GM23338 (cell line): ENCODE measurements around the gene SPAG16. TPM values are rescaled to one million over a fixed set of nuclear protein-coding genes. Genes with fewer than 3 reads are reported as not detected.

Experiments
- ATAC-seq: fragments of 200-7000 bp; cut with Tn5 transposase; 3 replicates; pipeline ENCODE4 v1.9.1; 2020
- DNase-seq: peaks from one replicate; pipeline ENCODE4 v3.0.0-alpha.2; 2015; ENCODE audit warnings: low spot score
- H2AFZ ChIP-seq: fragments of 200-600 bp; sonication (generic); 2 replicates; pipeline ENCODE4 v1.8.0; 2016; ENCODE audit warnings: antibody characterized with exemption, mild to moderate bottlenecking, moderate library complexity
- H3F3A ChIP-seq: fragments of 200-600 bp; sonication (generic); replicated peaks from 2 replicates; pipeline ENCODE4 v1.8.0; 2017; ENCODE audit warnings: antibody characterized with exemption, mixed run types, low read depth
- H3K27ac ChIP-seq: fragments of 200-600 bp; sonication (generic); 2 replicates; pipeline ENCODE4 v1.6.1; 2016; ENCODE audit warnings: low read depth
- H3K27me3 ChIP-seq: fragments of 200-600 bp; sonication (generic); 2 replicates; pipeline ENCODE4 v1.8.0; 2016; ENCODE audit warnings: mild to moderate bottlenecking, mixed run types, moderate library complexity; ENCODE audit not compliant: insufficient read depth
- H3K36me3 ChIP-seq: fragments of 200-600 bp; sonication (generic); 2 replicates; pipeline ENCODE4 v1.8.0; 2016; ENCODE audit warnings: mild to moderate bottlenecking; ENCODE audit not compliant: insufficient read depth
- H3K4me1 ChIP-seq: fragments of 200-600 bp; sonication (generic); 2 replicates; pipeline ENCODE4 v1.8.0; 2016; ENCODE audit warnings: mild to moderate bottlenecking, moderate library complexity; ENCODE audit not compliant: insufficient read depth
- H3K4me2 ChIP-seq: fragments of 200-600 bp; sonication (generic); 2 replicates; pipeline ENCODE4 v1.7.1; 2017; ENCODE audit warnings: mixed run types
- H3K4me3 ChIP-seq: fragments of 200-600 bp; sonication (generic); 2 replicates; pipeline ENCODE4 v1.6.1; 2016; ENCODE audit warnings: mixed run types
- H3K79me2 ChIP-seq: fragments of 200-600 bp; sonication (generic); replicated peaks from 2 replicates; pipeline ENCODE4 v1.8.0; 2017; ENCODE audit warnings: mild to moderate bottlenecking; ENCODE audit not compliant: insufficient read depth
- H3K9me2 ChIP-seq: fragments of 200-600 bp; sonication (generic); 2 replicates; pipeline ENCODE4 v1.8.0; 2017; ENCODE audit not compliant: insufficient read depth
- H4K20me1 ChIP-seq: fragments of 200-600 bp; sonication (generic); replicated peaks from 2 replicates; pipeline ENCODE4 v1.8.0; 2017; ENCODE audit warnings: mild to moderate bottlenecking; ENCODE audit not compliant: insufficient read depth
- H3K27ac Mint-ChIP-seq: 2 replicates; pipeline ENCODE4 v1.8.0; 2020; ENCODE audit warnings: inconsistent platforms, mild to moderate bottlenecking, moderate library complexity, mixed read lengths
- H3K27me3 Mint-ChIP-seq: 3 replicates; pipeline ENCODE4 v1.8.0; 2022; ENCODE audit warnings: low read depth, mild to moderate bottlenecking, moderate library complexity, mixed read lengths, inconsistent platforms; ENCODE audit not compliant: insufficient read depth, poor library complexity
- H3K36me3 Mint-ChIP-seq: 3 replicates; pipeline ENCODE4 v1.8.0; 2021; ENCODE audit warnings: low read depth, mild to moderate bottlenecking, inconsistent platforms, moderate library complexity, mixed read lengths
- H3K4me1 Mint-ChIP-seq: 3 replicates; pipeline ENCODE4 v1.8.0; 2020; ENCODE audit warnings: mild to moderate bottlenecking, inconsistent platforms, mixed read lengths
- H3K4me3 Mint-ChIP-seq: 3 replicates; pipeline ENCODE4 v1.8.0; 2021; ENCODE audit warnings: moderate library complexity, mild to moderate bottlenecking, inconsistent platforms, mixed read lengths
- H3K9me3 Mint-ChIP-seq: 3 replicates; pipeline ENCODE4 v1.8.0; 2020; ENCODE audit warnings: moderate library complexity, mild to moderate bottlenecking, inconsistent platforms, mixed read lengths
- CREB1 ChIP-seq: fragments of 250-450 bp; sonication (Bioruptor Pico); IDR thresholded peaks from 2 replicates; pipeline ENCODE4 v1.5.0; 2020; ENCODE audit warnings: low read depth, mild to moderate bottlenecking, moderate library complexity
- CTCF ChIP-seq, 2 experiments: fragments of 200-600 bp in 1 of 2; sonication (generic) in 1 of 2; conservative IDR thresholded peaks; 2 replicates each; pipeline versions ENCODE4 v1.5.1 to v1.6.1; 2016 to 2017; ENCODE audit warnings: antibody characterized with exemption in 2 of 2, low read depth in 2 of 2, mild to moderate bottlenecking in 2 of 2, moderate library complexity in 1 of 2
- EZH2 ChIP-seq: fragments of 200-600 bp; sonication (generic); IDR thresholded peaks from one replicate; pipeline ENCODE4 v1.8.0; 2017; ENCODE audit warnings: antibody characterized with exemption, mild to moderate bottlenecking, low read depth; ENCODE audit not compliant: unreplicated experiment
- EZH2phosphoT487 ChIP-seq: fragments of 200-600 bp; sonication (generic); IDR thresholded peaks from one replicate; pipeline ENCODE4 v1.8.1; 2018; ENCODE audit warnings: antibody characterized with exemption; ENCODE audit not compliant: unreplicated experiment
- JUNB ChIP-seq: IDR thresholded peaks from one replicate; pipeline ENCODE4 v1.6.1; 2016; ENCODE audit warnings: antibody characterized with exemption; ENCODE audit not compliant: unreplicated experiment
- NANOG ChIP-seq: IDR thresholded peaks from 2 replicates; pipeline ENCODE4 v1.6.1; 2016; ENCODE audit warnings: antibody characterized with exemption, borderline replicate concordance
- POLR2AphosphoS5 ChIP-seq: IDR thresholded peaks from 2 replicates; pipeline ENCODE4 v1.6.1; 2016; ENCODE audit warnings: antibody characterized with exemption, low read depth
- REST ChIP-seq: IDR thresholded peaks from one replicate; pipeline ENCODE4 v1.6.1; 2018; ENCODE audit warnings: antibody characterized with exemption; ENCODE audit not compliant: unreplicated experiment
- STAT1 ChIP-seq: IDR thresholded peaks from one replicate; pipeline ENCODE4 v1.6.1; 2016; ENCODE audit warnings: antibody characterized with exemption; ENCODE audit not compliant: unreplicated experiment
- ZNF114 ChIP-seq: fragments of 250-450 bp; sonication (Bioruptor Pico); IDR thresholded peaks from 2 replicates; pipeline ENCODE4 v1.5.0; 2020; ENCODE audit warnings: mild to moderate bottlenecking, moderate library complexity
- ZNF331 ChIP-seq: fragments of 250-450 bp; sonication (Bioruptor Pico); IDR thresholded peaks from 2 replicates; pipeline ENCODE4 v1.5.0; 2020; ENCODE audit warnings: low read depth, mild to moderate bottlenecking, moderate library complexity
- polyA plus RNA-seq: library from polyadenylated mRNA; unstranded; fragments of >200 nt; fragmentation: Nextera tagmentation; extraction: Ambion mirVana; gene quantifications from 2 replicates; pipeline ENCODE4 v1.2.1, GENCODE V29; 2016
- total RNA-seq: library from RNA; depleted of rRNA; stranded (reverse); fragments of >200 nt; shearing (Covaris generic); gene quantifications from 2 replicates; pipeline ENCODE4 v1.2.3, GENCODE V29; 2014
- TF ChIP-seq, protein P1 (sequence below): fragments of 250-450 bp; sonication (Bioruptor Pico); IDR thresholded peaks from 2 replicates; pipeline ENCODE4 v1.5.0; 2020; ENCODE audit warnings: mild to moderate bottlenecking, moderate library complexity
- TF ChIP-seq, protein P2 (sequence below): IDR thresholded peaks from 2 replicates; pipeline ENCODE4 v1.6.1; 2016; ENCODE audit warnings: antibody characterized with exemption

The SPAG16 gene
- total and polyA plus RNA-seq, 2 experiments from 2014 or later, result 19.7 to 47.8 TPM

GRCh38 chr2:213524164-213524563 lies 239.9 kb downstream of the SPAG16 start:
- Histone ChIP-seq H3K4me2 (no peak overlapping the region), H3K27me3 (no peaks in the 10 kb centered on the region), H3K9me2 (peaks cover 7% of the 10 kb centered on the region; the same call in 1 of the 2 replicates), H3K4me1 (no peaks in the 10 kb centered on the region), H3K27ac (no peak overlapping the region), H2AFZ (no peak overlapping the region), H3K79me2 (no peaks in the 10 kb centered on the region), H3K4me3 (no peak overlapping the region), H3K36me3 (peaks cover 4% of the 10 kb centered on the region; the same call in 1 of the 2 replicates), H3F3A (no peaks in the 10 kb centered on the region), H4K20me1 (no peaks in the 10 kb centered on the region)
- Mint-ChIP-seq H3K27ac (no peak overlapping the region), H3K27me3 (no peaks in the 10 kb centered on the region), H3K36me3 (peaks cover 27% of the 10 kb centered on the region), H3K9me3 (peaks cover 43% of the 10 kb centered on the region), H3K4me1 (no peaks in the 10 kb centered on the region), H3K4me3 (no peak overlapping the region)
- DNase-seq (no peak), ATAC-seq (no peak)
- TF ChIP-seq, protein P1, sequence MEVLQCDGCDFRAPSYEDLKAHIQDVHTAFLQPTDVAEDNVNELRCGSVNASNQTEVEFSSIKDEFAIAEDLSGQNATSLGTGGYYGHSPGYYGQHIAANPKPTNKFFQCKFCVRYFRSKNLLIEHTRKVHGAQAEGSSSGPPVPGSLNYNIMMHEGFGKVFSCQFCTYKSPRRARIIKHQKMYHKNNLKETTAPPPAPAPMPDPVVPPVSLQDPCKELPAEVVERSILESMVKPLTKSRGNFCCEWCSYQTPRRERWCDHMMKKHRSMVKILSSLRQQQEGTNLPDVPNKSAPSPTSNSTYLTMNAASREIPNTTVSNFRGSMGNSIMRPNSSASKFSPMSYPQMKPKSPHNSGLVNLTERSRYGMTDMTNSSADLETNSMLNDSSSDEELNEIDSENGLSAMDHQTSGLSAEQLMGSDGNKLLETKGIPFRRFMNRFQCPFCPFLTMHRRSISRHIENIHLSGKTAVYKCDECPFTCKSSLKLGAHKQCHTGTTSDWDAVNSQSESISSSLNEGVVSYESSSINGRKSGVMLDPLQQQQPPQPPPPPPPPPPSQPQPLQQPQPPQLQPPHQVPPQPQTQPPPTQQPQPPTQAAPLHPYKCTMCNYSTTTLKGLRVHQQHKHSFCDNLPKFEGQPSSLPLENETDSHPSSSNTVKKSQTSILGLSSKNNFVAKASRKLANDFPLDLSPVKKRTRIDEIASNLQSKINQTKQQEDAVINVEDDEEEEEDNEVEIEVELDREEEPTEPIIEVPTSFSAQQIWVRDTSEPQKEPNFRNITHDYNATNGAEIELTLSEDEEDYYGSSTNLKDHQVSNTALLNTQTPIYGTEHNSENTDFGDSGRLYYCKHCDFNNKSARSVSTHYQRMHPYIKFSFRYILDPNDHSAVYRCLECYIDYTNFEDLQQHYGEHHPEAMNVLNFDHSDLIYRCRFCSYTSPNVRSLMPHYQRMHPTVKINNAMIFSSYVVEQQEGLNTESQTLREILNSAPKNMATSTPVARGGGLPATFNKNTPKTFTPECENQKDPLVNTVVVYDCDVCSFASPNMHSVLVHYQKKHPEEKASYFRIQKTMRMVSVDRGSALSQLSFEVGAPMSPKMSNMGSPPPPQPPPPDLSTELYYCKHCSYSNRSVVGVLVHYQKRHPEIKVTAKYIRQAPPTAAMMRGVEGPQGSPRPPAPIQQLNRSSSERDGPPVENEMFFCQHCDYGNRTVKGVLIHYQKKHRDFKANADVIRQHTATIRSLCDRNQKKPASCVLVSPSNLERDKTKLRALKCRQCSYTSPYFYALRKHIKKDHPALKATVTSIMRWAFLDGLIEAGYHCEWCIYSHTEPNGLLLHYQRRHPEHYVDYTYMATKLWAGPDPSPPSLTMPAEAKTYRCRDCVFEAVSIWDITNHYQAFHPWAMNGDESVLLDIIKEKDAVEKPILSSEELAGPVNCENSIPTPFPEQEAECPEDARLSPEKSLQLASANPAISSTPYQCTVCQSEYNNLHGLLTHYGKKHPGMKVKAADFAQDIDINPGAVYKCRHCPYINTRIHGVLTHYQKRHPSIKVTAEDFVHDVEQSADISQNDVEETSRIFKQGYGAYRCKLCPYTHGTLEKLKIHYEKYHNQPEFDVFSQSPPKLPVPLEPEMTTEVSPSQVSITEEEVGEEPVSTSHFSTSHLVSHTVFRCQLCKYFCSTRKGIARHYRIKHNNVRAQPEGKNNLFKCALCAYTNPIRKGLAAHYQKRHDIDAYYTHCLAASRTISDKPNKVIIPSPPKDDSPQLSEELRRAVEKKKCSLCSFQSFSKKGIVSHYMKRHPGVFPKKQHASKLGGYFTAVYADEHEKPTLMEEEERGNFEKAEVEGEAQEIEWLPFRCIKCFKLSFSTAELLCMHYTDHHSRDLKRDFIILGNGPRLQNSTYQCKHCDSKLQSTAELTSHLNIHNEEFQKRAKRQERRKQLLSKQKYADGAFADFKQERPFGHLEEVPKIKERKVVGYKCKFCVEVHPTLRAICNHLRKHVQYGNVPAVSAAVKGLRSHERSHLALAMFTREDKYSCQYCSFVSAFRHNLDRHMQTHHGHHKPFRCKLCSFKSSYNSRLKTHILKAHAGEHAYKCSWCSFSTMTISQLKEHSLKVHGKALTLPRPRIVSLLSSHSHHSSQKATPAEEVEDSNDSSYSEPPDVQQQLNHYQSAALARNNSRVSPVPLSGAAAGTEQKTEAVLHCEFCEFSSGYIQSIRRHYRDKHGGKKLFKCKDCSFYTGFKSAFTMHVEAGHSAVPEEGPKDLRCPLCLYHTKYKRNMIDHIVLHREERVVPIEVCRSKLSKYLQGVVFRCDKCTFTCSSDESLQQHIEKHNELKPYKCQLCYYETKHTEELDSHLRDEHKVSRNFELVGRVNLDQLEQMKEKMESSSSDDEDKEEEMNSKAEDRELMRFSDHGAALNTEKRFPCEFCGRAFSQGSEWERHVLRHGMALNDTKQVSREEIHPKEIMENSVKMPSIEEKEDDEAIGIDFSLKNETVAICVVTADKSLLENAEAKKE, result no peak
- TF ChIP-seq ZNF114 (no peak), JUNB (no peak), CTCF (conservative IDR thresholded peaks at IDR 0.05; ENCODE audit: low read depth in 2 of 2) (no peak), POLR2AphosphoS5 (no peak), NANOG (no peak), ZNF331 (CRISPR knock-in tag) (no peak), EZH2 (no peak), EZH2phosphoT487 (no peak), STAT1 (no peak), CREB1 (CRISPR knock-in tag) (no peak), REST (no peak)
- TF ChIP-seq, protein P2, sequence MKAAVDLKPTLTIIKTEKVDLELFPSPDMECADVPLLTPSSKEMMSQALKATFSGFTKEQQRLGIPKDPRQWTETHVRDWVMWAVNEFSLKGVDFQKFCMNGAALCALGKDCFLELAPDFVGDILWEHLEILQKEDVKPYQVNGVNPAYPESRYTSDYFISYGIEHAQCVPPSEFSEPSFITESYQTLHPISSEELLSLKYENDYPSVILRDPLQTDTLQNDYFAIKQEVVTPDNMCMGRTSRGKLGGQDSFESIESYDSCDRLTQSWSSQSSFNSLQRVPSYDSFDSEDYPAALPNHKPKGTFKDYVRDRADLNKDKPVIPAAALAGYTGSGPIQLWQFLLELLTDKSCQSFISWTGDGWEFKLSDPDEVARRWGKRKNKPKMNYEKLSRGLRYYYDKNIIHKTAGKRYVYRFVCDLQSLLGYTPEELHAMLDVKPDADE, result no peak
